GM12878 (cell line): Measurements from ENCODE around the gene SNHG17. TPM values are rescaled to one million over a fixed set of nuclear protein-coding genes. Genes with fewer than 3 reads are reported as not detected.

Experiments
- ATAC-seq: fragments of 200-7000 bp; cut with Tn5 transposase; 3 replicates; pipeline ENCODE4 v1.9.1; 2020; ENCODE audit warnings: mild to moderate bottlenecking, moderate library complexity
- BruUV-seq: library from RNA; stranded (reverse); fragments of 400-500 nt; replicated peaks from 2 replicates; lab custom pipeline; 2021; lab: Mats Ljungman, UMichigan
- CTCF ChIA-PET: fragments of 300-600 bp; sonication (Branson Sonifier 250); formaldehyde crosslinking; extraction: SDS; loops from one replicate; lab custom pipeline; 2021; ENCODE audit warnings: inconsistent platforms; lab: Yijun Ruan, JAX
- POLR2A ChIA-PET: fragments of 350-600 bp; formaldehyde crosslinking; extraction: SDS; loops from one replicate; lab custom pipeline; 2021; ENCODE audit warnings: inconsistent platforms; lab: Charles Lee
- RAD21 ChIA-PET: fragments of 300-600 bp; sonication (Branson Sonifier 250); formaldehyde crosslinking; loops from one replicate; lab custom pipeline; 2023; ENCODE audit warnings: antibody characterized with exemption; ENCODE audit not compliant: unreplicated experiment; lab: Charles Lee
- SMC1A ChIA-PET: fragments of 300-600 bp; sonication (Branson Sonifier 250); formaldehyde crosslinking; loops from one replicate; lab custom pipeline; 2023; ENCODE audit not compliant: unreplicated experiment, uncharacterized antibody; lab: Charles Lee
- DNase-seq: peaks from one replicate; pipeline ENCODE4 v3.0.0-alpha.2; 2011; ENCODE audit warnings: low read depth, low spot score
- FAIRE-seq: peaks from 3 replicates; lab custom pipeline; 2011; peaks lifted over from hg19 to GRCh38; lab: Jason Lieb, UNC
- H2AFZ ChIP-seq: 2 replicates; pipeline ENCODE4 v1.6.0; 2011; ENCODE audit warnings: low read depth, low read length, control low read depth; ENCODE audit not compliant: control insufficient read depth
- H3K27ac ChIP-seq: 2 replicates; pipeline ENCODE4 v1.5.1; 2011; ENCODE audit warnings: control low read depth; ENCODE audit not compliant: control insufficient read depth, insufficient read depth
- H3K27me3 ChIP-seq, 2 experiments: replicated peaks in 1 of 2; 2 replicates each; pipeline versions ENCODE4 v1.6.0 to v1.6.1; 2011; ENCODE audit warnings: low read length in 1 of 2; ENCODE audit not compliant: control insufficient read depth in 2 of 2, insufficient read depth in 2 of 2
- H3K36me3 ChIP-seq, 2 experiments: 2 replicates each; pipeline ENCODE4 v1.5.1; 2011; ENCODE audit warnings: low read length in 1 of 2; ENCODE audit not compliant: control insufficient read depth in 2 of 2, insufficient read depth in 2 of 2
- H3K4me1 ChIP-seq: 2 replicates; pipeline ENCODE4 v1.6.1; 2011; ENCODE audit warnings: mild to moderate bottlenecking, low read length, moderate library complexity, mixed read lengths; ENCODE audit not compliant: control insufficient read depth, insufficient read depth
- H3K4me2 ChIP-seq: 2 replicates; pipeline ENCODE4 v1.6.0; 2011; ENCODE audit warnings: control low read depth; ENCODE audit not compliant: control insufficient read depth, insufficient read depth
- H3K4me3 ChIP-seq: fragments of 200-600 bp; sonication (generic); 2 replicates; pipeline ENCODE4 v1.5.1; 2016
- H3K79me2 ChIP-seq: 2 replicates; pipeline ENCODE4 v1.6.0; 2011; ENCODE audit warnings: low read length; ENCODE audit not compliant: control insufficient read depth, insufficient read depth
- H3K9ac ChIP-seq: 2 replicates; pipeline ENCODE4 v1.8.0; 2011; ENCODE audit warnings: low read length, control low read depth, mixed read lengths; ENCODE audit not compliant: control insufficient read depth, insufficient read depth
- H3K9me3 ChIP-seq: replicated peaks from 3 replicates; pipeline ENCODE4 v1.5.1; 2011; ENCODE audit warnings: mild to moderate bottlenecking, low read length; ENCODE audit not compliant: control insufficient read depth, insufficient read depth
- H4K20me1 ChIP-seq: 2 replicates; pipeline ENCODE4 v1.6.0; 2011; ENCODE audit not compliant: control insufficient read depth, insufficient read depth
- CBX3 ChIP-seq: fragments of 200-600 bp; sonication (generic); IDR thresholded peaks from 2 replicates; pipeline ENCODE4 v1.6.1; 2016; ENCODE audit warnings: low read depth, borderline replicate concordance
- JUND ChIP-seq: IDR thresholded peaks from 2 replicates; pipeline ENCODE4 v1.6.1; 2012; ENCODE audit warnings: low read depth, mild to moderate bottlenecking, low read length, improper control_type of control experiment, moderate library complexity
- POLR2A ChIP-seq: IDR thresholded peaks from 2 replicates; pipeline ENCODE4 v1.6.1; 2011; ENCODE audit warnings: low read depth, mild to moderate bottlenecking, low read length
- POLR2AphosphoS5 ChIP-seq: IDR thresholded peaks from 2 replicates; pipeline ENCODE4 v1.6.1; 2011; ENCODE audit warnings: mild to moderate bottlenecking, low read length, inconsistent platforms
- ZBED1 ChIP-seq: IDR thresholded peaks from 2 replicates; pipeline ENCODE4 v1.6.1; 2016; ENCODE audit warnings: borderline replicate concordance
- WGBS: methylation state at CpG from one replicate; pipeline ENCODE4 v1.1.6; 2016; ENCODE audit warnings: low lambda C conversion rate; ENCODE audit not compliant: insufficient replicate concordance, insufficient coverage; ENCODE audit errors: missing lambda C conversion rate; 5-methylcytosine and 5-hydroxymethylcytosine counted together
- in situ Hi-C: fragments of 300-500 bp; cut with MboI; formaldehyde crosslinking; loops from 9 replicates; pipeline ENCODE4 v1.14.3; 2018; ENCODE audit warnings: mixed read lengths
- intact Hi-C: fragments of 100-400 bp; cut with micrococcal nuclease; formaldehyde crosslinking; loops from one replicate; pipeline ENCODE4 v1.14.2; 2022; ENCODE audit not compliant: unreplicated experiment
- polyA plus RNA-seq, 11 experiments: library from polyadenylated mRNA; depleted of rRNA in 4 of 11; unstranded in 6 of 11; stranded (reverse) in 5 of 11; fragments of >200 nt; fragmentation: Nextera tagmentation in 4 of 11; fragmentation: Illumina TruSeq in 1 of 11; extraction: Ambion mirVana in 4 of 11; extraction: Trizol in 1 of 11; gene quantifications; 1 replicate in 1 of 11; 2 replicates in 10 of 11; pipeline versions ENCODE4 v1.2.1 to v1.2.3, GENCODE V29; 2011 to 2016; ENCODE audit warnings: inconsistent platforms in 2 of 11, missing spikeins in 2 of 11, low read depth in 1 of 11
- total RNA-seq, 4 experiments: library from RNA; depleted of rRNA in 3 of 4; stranded (reverse); fragments of >200 nt in 3 of 4; fragmentation: Illumina TruSeq in 1 of 4; extraction: Trizol in 1 of 4; gene quantifications; 2 replicates each; pipeline versions ENCODE4 v1.2.1 to v1.2.3, GENCODE V29; 2013 to 2021
- TF ChIP-seq, protein P1 (sequence below): fragments of 450-650 bp; IDR thresholded peaks from 2 replicates; pipeline ENCODE4 v1.6.1; 2018; ENCODE audit warnings: borderline replicate concordance, mild to moderate bottlenecking; ENCODE audit not compliant: partially characterized antibody
- TF ChIP-seq, protein P2 (sequence below): fragments of 450-650 bp; IDR thresholded peaks from 2 replicates; pipeline ENCODE4 v1.6.1; 2014; ENCODE audit warnings: mild to moderate bottlenecking
- TF ChIP-seq, protein P3 (sequence below): fragments of 450-650 bp; IDR thresholded peaks from 2 replicates; pipeline ENCODE4 v1.6.1; 2017; ENCODE audit warnings: borderline replicate concordance

SNHG17 gene
- total and polyA plus RNA-seq, 10 of the 15 experiments (the other 5 are each of a cell fraction or from before 2014, with no cell fraction given) = 20.8 to 63.0 (median 33.9) TPM

DNA sequence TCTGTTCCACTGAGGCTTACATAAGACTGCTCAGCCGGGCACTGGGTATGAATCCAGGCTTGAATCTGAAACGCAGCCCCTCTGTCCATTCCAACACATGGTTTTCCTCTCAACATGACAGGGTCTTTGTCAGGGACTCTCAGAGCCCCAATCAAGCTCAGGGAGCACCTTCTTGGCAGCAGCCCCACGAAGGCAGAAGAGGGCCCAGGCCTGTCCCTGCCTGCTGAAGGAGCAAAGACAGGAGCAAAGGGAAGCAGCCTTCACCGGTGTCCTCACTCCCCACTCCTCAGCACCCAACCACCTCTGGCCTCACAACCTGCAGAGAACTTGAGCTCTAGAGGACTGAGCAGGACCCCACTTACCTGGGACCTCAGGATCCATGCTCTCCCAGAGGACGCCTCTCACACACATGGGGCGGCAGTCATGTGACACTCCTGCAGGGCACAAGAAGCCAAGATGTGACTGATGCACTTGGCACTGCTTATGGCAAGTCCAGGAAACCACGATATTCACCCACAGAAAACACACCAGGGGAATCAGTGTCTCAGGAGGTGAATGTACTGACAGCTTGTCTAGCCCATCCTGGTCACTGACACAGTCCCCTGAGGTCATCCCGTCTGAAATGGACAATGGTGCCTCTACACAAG is 4.3 kb downstream of the SNHG17 start:
- H2AFZ ChIP-seq = no peak overlapping the region
- FAIRE-seq (no peak), ATAC-seq (no peak), DNase-seq (no peak)
- H3K27me3 ChIP-seq = no peaks in the 10 kb centered on the region
- in situ Hi-C loops (no loop called here), intact Hi-C loops (no loop called here)
- ChIA-PET SMC1A (interaction anchor here (1.2 to 1.6 kb wide), 2 partner anchors 14 to 17 kb away, joined by 3 read pairs; no protein-coding TSS in a partner anchor), CTCF (interaction anchor here (2.0 to 6.1 kb wide), 3 partner anchors 11 to 42 kb away, joined by 5 to 112 read pairs (median 6); partner anchors contain the start of gene RALGAPB), POLR2A (no interaction called here), RAD21 (interaction anchor here (1.4 kb wide), 1 partner anchor 17 kb away, joined by 5 read pairs; no protein-coding TSS in a partner anchor)
- WGBS = 80% methylated on average over 8 of the region's 8 CpGs
- no peak for TF ChIP-seq ZBED1
- TF ChIP-seq, protein P1, sequence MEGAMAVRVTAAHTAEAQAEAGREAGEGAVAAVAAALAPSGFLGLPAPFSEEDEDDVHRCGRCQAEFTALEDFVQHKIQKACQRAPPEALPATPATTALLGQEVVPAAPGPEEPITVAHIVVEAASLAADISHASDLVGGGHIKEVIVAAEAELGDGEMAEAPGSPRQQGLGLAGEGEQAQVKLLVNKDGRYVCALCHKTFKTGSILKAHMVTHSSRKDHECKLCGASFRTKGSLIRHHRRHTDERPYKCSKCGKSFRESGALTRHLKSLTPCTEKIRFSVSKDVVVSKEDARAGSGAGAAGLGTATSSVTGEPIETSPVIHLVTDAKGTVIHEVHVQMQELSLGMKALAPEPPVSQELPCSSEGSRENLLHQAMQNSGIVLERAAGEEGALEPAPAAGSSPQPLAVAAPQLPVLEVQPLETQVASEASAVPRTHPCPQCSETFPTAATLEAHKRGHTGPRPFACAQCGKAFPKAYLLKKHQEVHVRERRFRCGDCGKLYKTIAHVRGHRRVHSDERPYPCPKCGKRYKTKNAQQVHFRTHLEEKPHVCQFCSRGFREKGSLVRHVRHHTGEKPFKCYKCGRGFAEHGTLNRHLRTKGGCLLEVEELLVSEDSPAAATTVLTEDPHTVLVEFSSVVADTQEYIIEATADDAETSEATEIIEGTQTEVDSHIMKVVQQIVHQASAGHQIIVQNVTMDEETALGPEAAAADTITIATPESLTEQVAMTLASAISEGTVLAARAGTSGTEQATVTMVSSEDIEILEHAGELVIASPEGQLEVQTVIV = no peak
- TF ChIP-seq, protein P2, sequence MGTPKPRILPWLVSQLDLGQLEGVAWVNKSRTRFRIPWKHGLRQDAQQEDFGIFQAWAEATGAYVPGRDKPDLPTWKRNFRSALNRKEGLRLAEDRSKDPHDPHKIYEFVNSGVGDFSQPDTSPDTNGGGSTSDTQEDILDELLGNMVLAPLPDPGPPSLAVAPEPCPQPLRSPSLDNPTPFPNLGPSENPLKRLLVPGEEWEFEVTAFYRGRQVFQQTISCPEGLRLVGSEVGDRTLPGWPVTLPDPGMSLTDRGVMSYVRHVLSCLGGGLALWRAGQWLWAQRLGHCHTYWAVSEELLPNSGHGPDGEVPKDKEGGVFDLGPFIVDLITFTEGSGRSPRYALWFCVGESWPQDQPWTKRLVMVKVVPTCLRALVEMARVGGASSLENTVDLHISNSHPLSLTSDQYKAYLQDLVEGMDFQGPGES = no peak
- TF ChIP-seq, protein P3, sequence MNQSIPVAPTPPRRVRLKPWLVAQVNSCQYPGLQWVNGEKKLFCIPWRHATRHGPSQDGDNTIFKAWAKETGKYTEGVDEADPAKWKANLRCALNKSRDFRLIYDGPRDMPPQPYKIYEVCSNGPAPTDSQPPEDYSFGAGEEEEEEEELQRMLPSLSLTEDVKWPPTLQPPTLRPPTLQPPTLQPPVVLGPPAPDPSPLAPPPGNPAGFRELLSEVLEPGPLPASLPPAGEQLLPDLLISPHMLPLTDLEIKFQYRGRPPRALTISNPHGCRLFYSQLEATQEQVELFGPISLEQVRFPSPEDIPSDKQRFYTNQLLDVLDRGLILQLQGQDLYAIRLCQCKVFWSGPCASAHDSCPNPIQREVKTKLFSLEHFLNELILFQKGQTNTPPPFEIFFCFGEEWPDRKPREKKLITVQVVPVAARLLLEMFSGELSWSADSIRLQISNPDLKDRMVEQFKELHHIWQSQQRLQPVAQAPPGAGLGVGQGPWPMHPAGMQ = no peak
- TF ChIP-seq POLR2AphosphoS5 = peak; percentile 51
- TF ChIP-seq JUND = no peak
- peak; percentile 54 for TF ChIP-seq POLR2A
- no peak for TF ChIP-seq CBX3
- H3K4me3 ChIP-seq = peak overlapping the region; percentile 93; the same call in 1 of the 2 replicates
- H3K36me3 ChIP-seq = peaks cover 44 to 56% of the 10 kb centered on the region in 2 experiments
- no TSS peak for BruUV-seq
- peaks cover 26% of the 10 kb centered on the region for H4K20me1 ChIP-seq
- no peak overlapping the region for H3K27ac ChIP-seq
- peak overlapping the region; percentile 87 for H3K4me2 ChIP-seq
- peaks cover 74% of the 10 kb centered on the region for H3K79me2 ChIP-seq
- no peak overlapping the region for H3K9ac ChIP-seq
- H3K4me1 ChIP-seq = peaks cover 7% of the 10 kb centered on the region
- no peaks in the 10 kb centered on the region for H3K9me3 ChIP-seq
